RWPE2 (cell line): ENCODE results near the gene IL1RAPL2.

Experiments
- ATAC-seq: fragments of 200-7000 bp; cut with Tn5 transposase; 3 replicates; pipeline ENCODE4 v1.9.1; 2021; ENCODE audit warnings: low read depth
- DNase-seq: peaks from one replicate; pipeline ENCODE4 v3.0.0-alpha.2; 2020; ENCODE audit warnings: low spot score
- H3K27ac ChIP-seq: fragments of 450-650 bp; 2 replicates; pipeline ENCODE4 v1.5.1; 2017; ENCODE audit warnings: mild to moderate bottlenecking; ENCODE audit not compliant: poor library complexity, severe bottlenecking
- H3K27me3 ChIP-seq: fragments of 250-450 bp; sonication (Bioruptor Pico); 2 replicates; pipeline ENCODE4 v1.5.1; 2021; ENCODE audit warnings: mild to moderate bottlenecking, moderate library complexity; ENCODE audit not compliant: insufficient read depth, poor library complexity, severe bottlenecking
- H3K36me3 ChIP-seq: fragments of 250-450 bp; sonication (Bioruptor Pico); 2 replicates; pipeline ENCODE4 v1.5.1; 2020; ENCODE audit warnings: low read depth, mild to moderate bottlenecking, moderate library complexity
- H3K4me1 ChIP-seq: fragments of 250-450 bp; sonication (Bioruptor Pico); 2 replicates; pipeline ENCODE4 v1.5.1; 2021; ENCODE audit warnings: mild to moderate bottlenecking, moderate library complexity; ENCODE audit not compliant: insufficient read depth, poor library complexity, severe bottlenecking
- H3K4me3 ChIP-seq: fragments of 250-450 bp; sonication (Bioruptor Pico); 2 replicates; pipeline ENCODE4 v1.5.1; 2021; ENCODE audit warnings: mild to moderate bottlenecking, moderate library complexity; ENCODE audit not compliant: severe bottlenecking
- H3K9me3 ChIP-seq: fragments of 250-450 bp; sonication (Bioruptor Pico); 2 replicates; pipeline ENCODE4 v1.5.1; 2021; ENCODE audit warnings: mild to moderate bottlenecking, moderate library complexity; ENCODE audit not compliant: severe bottlenecking
- TF ChIP-seq, protein P1 (sequence below): fragments of 450-650 bp; IDR thresholded peaks from one replicate; pipeline ENCODE4 v1.5.1; 2017; ENCODE audit warnings: mild to moderate bottlenecking, moderate library complexity; ENCODE audit not compliant: poor library complexity, severe bottlenecking

IL1RAPL2 gene

DNA sequence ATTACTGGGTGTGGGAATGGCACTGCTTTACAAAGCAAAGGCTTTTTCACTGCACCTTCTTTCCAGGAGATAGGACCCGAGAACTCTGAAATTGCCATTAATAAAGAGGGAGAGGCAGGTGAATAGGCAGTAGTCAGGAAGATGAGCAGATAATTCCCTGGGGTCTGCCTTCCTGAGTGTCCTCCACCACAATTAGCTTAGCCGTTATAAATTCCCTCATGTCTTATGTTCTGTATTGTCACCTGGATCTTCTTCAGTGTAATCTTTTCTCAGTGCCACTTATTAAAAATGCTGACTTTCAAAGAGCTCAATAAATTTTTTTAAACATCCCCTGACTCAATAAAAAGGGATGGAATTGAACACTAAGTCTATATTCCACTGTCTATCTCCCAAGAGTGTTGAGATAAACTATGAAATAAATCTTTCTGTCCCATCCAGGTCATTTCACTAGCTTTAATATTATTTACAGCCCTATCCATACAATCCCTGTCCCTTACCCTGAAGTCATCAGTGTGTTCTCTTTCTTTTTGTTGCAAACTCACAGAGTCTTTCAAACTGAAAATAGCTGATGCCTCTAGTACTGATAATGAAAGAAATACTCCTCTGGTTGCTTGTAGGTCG lies 984.2 kb downstream of the IL1RAPL2 start:
- H3K36me3 ChIP-seq, result no peaks in the 10 kb centered on the region
- no peak overlapping the region for H3K4me3 ChIP-seq
- TF ChIP-seq, protein P1, sequence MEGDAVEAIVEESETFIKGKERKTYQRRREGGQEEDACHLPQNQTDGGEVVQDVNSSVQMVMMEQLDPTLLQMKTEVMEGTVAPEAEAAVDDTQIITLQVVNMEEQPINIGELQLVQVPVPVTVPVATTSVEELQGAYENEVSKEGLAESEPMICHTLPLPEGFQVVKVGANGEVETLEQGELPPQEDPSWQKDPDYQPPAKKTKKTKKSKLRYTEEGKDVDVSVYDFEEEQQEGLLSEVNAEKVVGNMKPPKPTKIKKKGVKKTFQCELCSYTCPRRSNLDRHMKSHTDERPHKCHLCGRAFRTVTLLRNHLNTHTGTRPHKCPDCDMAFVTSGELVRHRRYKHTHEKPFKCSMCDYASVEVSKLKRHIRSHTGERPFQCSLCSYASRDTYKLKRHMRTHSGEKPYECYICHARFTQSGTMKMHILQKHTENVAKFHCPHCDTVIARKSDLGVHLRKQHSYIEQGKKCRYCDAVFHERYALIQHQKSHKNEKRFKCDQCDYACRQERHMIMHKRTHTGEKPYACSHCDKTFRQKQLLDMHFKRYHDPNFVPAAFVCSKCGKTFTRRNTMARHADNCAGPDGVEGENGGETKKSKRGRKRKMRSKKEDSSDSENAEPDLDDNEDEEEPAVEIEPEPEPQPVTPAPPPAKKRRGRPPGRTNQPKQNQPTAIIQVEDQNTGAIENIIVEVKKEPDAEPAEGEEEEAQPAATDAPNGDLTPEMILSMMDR, result no peak
- H3K9me3 ChIP-seq, result no peaks in the 10 kb centered on the region
- peaks cover 17% of the 10 kb centered on the region for H3K4me1 ChIP-seq
- no peak for ATAC-seq
- no peaks in the 10 kb centered on the region for H3K27me3 ChIP-seq
- H3K27ac ChIP-seq, result no peak overlapping the region
- no peak for DNase-seq

DNA sequence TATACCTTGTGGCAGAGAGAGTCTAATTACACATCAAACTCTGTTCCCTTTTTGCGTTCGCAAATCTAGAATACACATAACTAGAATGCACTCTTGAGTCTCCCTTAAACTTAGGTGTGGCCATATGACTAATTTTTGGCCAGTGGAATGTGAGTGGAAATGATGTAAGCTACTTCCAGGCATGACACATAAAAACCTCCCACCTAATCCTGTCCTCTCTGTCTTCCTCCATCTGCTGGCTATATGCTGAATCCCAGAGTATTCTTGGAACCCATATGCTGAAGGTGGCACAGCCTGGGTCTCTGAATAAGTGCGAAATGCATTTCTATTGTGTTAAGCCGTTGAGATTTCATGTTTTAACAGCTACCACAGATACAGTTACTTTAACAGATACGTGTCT lies 986.4 kb downstream of the IL1RAPL2 start:
- H3K9me3 ChIP-seq, result no peaks in the 10 kb centered on the region
- H3K27me3 ChIP-seq, result no peaks in the 10 kb centered on the region
- H3K4me3 ChIP-seq, result no peak overlapping the region
- TF ChIP-seq, protein P1, result peak; percentile 43
- H3K4me1 ChIP-seq, result peaks cover 17% of the 10 kb centered on the region
- peak overlapping the region; percentile 83 for H3K27ac ChIP-seq
- ATAC-seq, result peak; percentile 98
- no peaks in the 10 kb centered on the region for H3K36me3 ChIP-seq
- no peak for DNase-seq

DNA sequence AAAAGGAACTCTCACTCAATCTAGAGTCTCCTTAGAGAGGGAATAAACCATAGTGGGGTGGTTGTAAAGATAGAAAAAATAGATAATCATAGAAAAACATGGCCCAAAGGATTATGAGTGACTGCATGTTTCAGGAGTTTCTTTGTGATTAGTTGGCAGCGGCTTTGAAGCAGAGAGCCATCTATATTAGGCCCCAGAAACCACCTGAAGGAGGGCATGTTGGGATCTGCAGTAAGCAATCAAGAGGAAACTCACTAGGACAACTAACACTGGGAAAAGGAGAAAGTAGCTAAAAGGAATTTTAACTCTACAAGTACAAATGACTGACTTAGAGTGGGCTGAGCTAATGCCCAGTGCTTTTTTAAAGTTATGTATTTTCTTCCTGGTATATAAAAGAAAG lies 987.1 kb downstream of the IL1RAPL2 start:
- DNase-seq, result no peak
- Histone ChIP-seq H3K4me1 (peaks cover 17% of the 10 kb centered on the region), H3K27ac (peak overlapping the region; percentile 83), H3K9me3 (no peaks in the 10 kb centered on the region), H3K4me3 (no peak overlapping the region), H3K36me3 (no peaks in the 10 kb centered on the region), H3K27me3 (no peaks in the 10 kb centered on the region)
- peak; percentile 67 for ATAC-seq
- TF ChIP-seq, protein P1, result no peak

DNA sequence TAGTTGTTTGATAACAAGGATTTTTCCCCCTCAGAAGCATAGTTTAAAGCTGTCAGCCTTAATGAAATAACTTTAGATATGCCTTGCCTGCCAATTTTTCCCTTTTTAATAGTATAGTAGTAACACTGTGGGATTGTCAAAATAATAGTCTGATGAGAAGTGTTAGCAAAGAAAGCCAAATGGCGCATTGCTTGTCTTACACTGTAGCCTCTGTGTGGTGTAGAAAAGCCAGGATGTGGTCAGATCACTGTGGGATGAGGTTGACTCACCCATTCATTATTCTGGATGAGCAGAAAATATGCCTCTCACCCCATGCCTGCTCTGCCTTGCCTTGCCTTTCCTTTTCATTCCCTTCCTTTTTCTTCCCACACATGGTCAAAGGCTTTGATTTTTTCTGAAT lies 998.5 kb downstream of the IL1RAPL2 start:
- no peak overlapping the region for H3K4me3 ChIP-seq
- H3K9me3 ChIP-seq, result no peaks in the 10 kb centered on the region
- TF ChIP-seq, protein P1, result no peak
- H3K4me1 ChIP-seq, result no peaks in the 10 kb centered on the region
- ATAC-seq, result peak; percentile 100
- DNase-seq, result no peak
- H3K27me3 ChIP-seq, result no peaks in the 10 kb centered on the region
- H3K36me3 ChIP-seq, result no peaks in the 10 kb centered on the region
- H3K27ac ChIP-seq, result peak overlapping the region; percentile 57

DNA sequence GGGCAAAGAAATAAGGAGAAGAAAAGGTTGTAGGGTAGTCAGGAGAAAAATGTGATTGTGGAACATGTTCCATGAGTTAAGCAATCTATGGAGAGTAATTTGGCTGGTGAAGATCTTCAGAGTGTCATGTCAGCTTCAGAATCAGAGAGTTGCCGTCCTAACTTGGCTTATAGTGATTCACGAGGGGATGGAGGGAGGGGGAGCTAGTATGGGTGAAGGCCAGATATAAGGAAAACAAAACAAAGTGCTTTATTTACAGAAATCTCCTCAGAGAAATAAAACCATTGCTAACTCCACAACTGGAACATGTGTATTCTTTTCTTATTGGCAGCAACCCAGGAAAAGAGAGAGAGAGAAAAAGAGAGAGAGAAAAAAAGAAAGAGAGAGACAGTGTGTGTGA lies 999.9 kb downstream of the IL1RAPL2 start:
- Histone ChIP-seq H3K27me3 (no peaks in the 10 kb centered on the region), H3K9me3 (no peaks in the 10 kb centered on the region), H3K4me3 (no peak overlapping the region), H3K27ac (no peak overlapping the region), H3K4me1 (no peaks in the 10 kb centered on the region), H3K36me3 (no peaks in the 10 kb centered on the region)
- ATAC-seq, result no peak
- no peak for DNase-seq
- TF ChIP-seq, protein P1, result no peak
